Measurements from ENCODE around the gene C2CD4A. TPM values are rescaled to one million over a fixed set of nuclear protein-coding genes. Genes with fewer than 3 reads are reported as not detected.

Gene C2CD4A
- total and polyA plus RNA-seq, 5 donors = 0.02 TPM; not detected in 4

- H3K27me3 ChIP-seq (ENCODE audit: control insufficient read depth, insufficient read depth) = no peaks in the 10 kb centered on the region
- intact Hi-C loops (cut with DNase I) = no loop called here
- no peak overlapping the region for H3K27ac ChIP-seq (ENCODE audit: low read length)
Observed at GRCh38 chr15:62050115-62050514, 16.7 kb upstream of the C2CD4A start.

GRCh38 chr15:62051166-62051565, 15.6 kb upstream of the C2CD4A start:
- H3K4me1 ChIP-seq (ENCODE audit: control insufficient read depth, insufficient read depth, low read length) = peaks cover 5% of the 10 kb centered on the region
- no peaks in the 10 kb centered on the region for H3K9me3 ChIP-seq (ENCODE audit: control insufficient read depth, low read length)
- H3K27me3 ChIP-seq (ENCODE audit: control insufficient read depth, insufficient read depth) = no peaks in the 10 kb centered on the region
- DNase-seq (no peak), ATAC-seq (no peak)
- no peak overlapping the region for H3K27ac ChIP-seq (ENCODE audit: low read length)
- H3K4me3 ChIP-seq (ENCODE audit: low read length) = no peak overlapping the region
- 96% methylated on average over 4 of the region's 4 CpGs for WGBS
- intact Hi-C loops (cut with DNase I) = no loop called here

More at GRCh38 chr15:62050115-62050514, 16.7 kb upstream of the C2CD4A start:
- no peaks in the 10 kb centered on the region for H3K9me3 ChIP-seq (ENCODE audit: control insufficient read depth, low read length)
- DNase-seq = no peak
- peaks cover 5% of the 10 kb centered on the region for H3K4me1 ChIP-seq (ENCODE audit: control insufficient read depth, insufficient read depth, low read length)
- H3K4me3 ChIP-seq (ENCODE audit: low read length) = no peak overlapping the region
- ATAC-seq = no peak
- WGBS = 51% methylated on average over 1 of the region's 1 CpG

- DNase-seq (no peak), ATAC-seq (no peak)
- H3K4me3 ChIP-seq (ENCODE audit: low read length) = no peak overlapping the region
- WGBS = 100% methylated on average over 1 of the region's 1 CpG
- H3K4me1 ChIP-seq (ENCODE audit: control insufficient read depth, insufficient read depth, low read length) = peaks cover 5% of the 10 kb centered on the region
- H3K27ac ChIP-seq (ENCODE audit: low read length) = no peak overlapping the region
- no peaks in the 10 kb centered on the region for H3K27me3 ChIP-seq (ENCODE audit: control insufficient read depth, insufficient read depth)
- intact Hi-C loops (cut with DNase I) = no loop called here
- no peaks in the 10 kb centered on the region for H3K9me3 ChIP-seq (ENCODE audit: control insufficient read depth, low read length)
Observed at GRCh38 chr15:62052713-62053112, 14.1 kb upstream of the C2CD4A start.

GRCh38 chr15:62053439-62054085, 13.2 kb upstream of the C2CD4A start:
- DNase-seq (no peak), ATAC-seq (no peak)
- Histone ChIP-seq H3K4me3 (ENCODE audit: low read length) (no peak overlapping the region), H3K9me3 (ENCODE audit: control insufficient read depth, low read length) (no peaks in the 10 kb centered on the region), H3K27me3 (ENCODE audit: control insufficient read depth, insufficient read depth) (no peaks in the 10 kb centered on the region), H3K27ac (ENCODE audit: low read length) (no peak overlapping the region), H3K4me1 (ENCODE audit: control insufficient read depth, insufficient read depth, low read length) (peaks cover 5% of the 10 kb centered on the region)
- intact Hi-C loops (cut with DNase I) = no loop called here
- 61% methylated on average over 5 of the region's 5 CpGs for WGBS

GRCh38 chr15:62054979-62055378, 11.8 kb upstream of the C2CD4A start:
- Histone ChIP-seq H3K4me1 (ENCODE audit: control insufficient read depth, insufficient read depth, low read length) (peaks cover 5% of the 10 kb centered on the region), H3K9me3 (ENCODE audit: control insufficient read depth, low read length) (no peaks in the 10 kb centered on the region), H3K27ac (ENCODE audit: low read length) (no peak overlapping the region), H3K27me3 (ENCODE audit: control insufficient read depth, insufficient read depth) (no peaks in the 10 kb centered on the region), H3K4me3 (ENCODE audit: low read length) (no peak overlapping the region)
- WGBS = 96% methylated on average over 5 of the region's 5 CpGs
- ATAC-seq (no peak), DNase-seq (no peak)
- intact Hi-C loops (cut with DNase I) = no loop called here

GRCh38 chr15:62057341-62057980, 9.3 kb upstream of the C2CD4A start:
- Histone ChIP-seq H3K9me3 (ENCODE audit: control insufficient read depth, low read length) (no peaks in the 10 kb centered on the region), H3K27ac (ENCODE audit: low read length) (no peak overlapping the region), H3K4me1 (ENCODE audit: control insufficient read depth, insufficient read depth, low read length) (peaks cover 5% of the 10 kb centered on the region), H3K27me3 (ENCODE audit: control insufficient read depth, insufficient read depth) (no peaks in the 10 kb centered on the region), H3K4me3 (ENCODE audit: low read length) (no peak overlapping the region)
- intact Hi-C loops (cut with DNase I) = no loop called here
- DNase-seq (no peak), ATAC-seq (no peak)
- WGBS = 82% methylated on average over 4 of the region's 4 CpGs

- no peak for ATAC-seq
- Histone ChIP-seq H3K27me3 (ENCODE audit: control insufficient read depth, insufficient read depth) (no peaks in the 10 kb centered on the region), H3K4me3 (ENCODE audit: low read length) (no peak overlapping the region), H3K27ac (ENCODE audit: low read length) (no peak overlapping the region), H3K4me1 (ENCODE audit: control insufficient read depth, insufficient read depth, low read length) (peaks cover 3% of the 10 kb centered on the region), H3K9me3 (ENCODE audit: control insufficient read depth, low read length) (no peaks in the 10 kb centered on the region)
- intact Hi-C loops (cut with DNase I) = no loop called here
- no peak for DNase-seq
- 89% methylated on average over 5 of the region's 5 CpGs for WGBS
Observed at GRCh38 chr15:62058327-62059028, 8.3 kb upstream of the C2CD4A start.

GRCh38 chr15:62059108-62059815, 7.5 kb upstream of the C2CD4A start:
- no peaks in the 10 kb centered on the region for H3K9me3 ChIP-seq (ENCODE audit: control insufficient read depth, low read length)
- H3K4me3 ChIP-seq (ENCODE audit: low read length) = peak overlapping the region; percentile 58
- no peak for DNase-seq
- no peaks in the 10 kb centered on the region for H3K4me1 ChIP-seq (ENCODE audit: control insufficient read depth, insufficient read depth, low read length)
- 6% methylated on average over 13 of the region's 13 CpGs for WGBS
- no peaks in the 10 kb centered on the region for H3K27me3 ChIP-seq (ENCODE audit: control insufficient read depth, insufficient read depth)
- no peak overlapping the region for H3K27ac ChIP-seq (ENCODE audit: low read length)
- ATAC-seq = no peak
- intact Hi-C loops (cut with DNase I) = no loop called here

- intact Hi-C loops (cut with DNase I) = no loop called here
- H3K9me3 ChIP-seq (ENCODE audit: control insufficient read depth, low read length) = no peaks in the 10 kb centered on the region
- under 1% methylated on average over 19 of the region's 19 CpGs for WGBS
- peak overlapping the region; percentile 58 for H3K4me3 ChIP-seq (ENCODE audit: low read length)
- H3K27ac ChIP-seq (ENCODE audit: low read length) = peak overlapping the region; percentile 68
- no peaks in the 10 kb centered on the region for H3K4me1 ChIP-seq (ENCODE audit: control insufficient read depth, insufficient read depth, low read length)
- DNase-seq (peak; percentile 39 to 81 (median 76)), ATAC-seq (peak; percentile 76)
- no peaks in the 10 kb centered on the region for H3K27me3 ChIP-seq (ENCODE audit: control insufficient read depth, insufficient read depth)
Observed at GRCh38 chr15:62059816-62060112, 7.0 kb upstream of the C2CD4A start.

GRCh38 chr15:62060113-62060895, 6.5 kb upstream of the C2CD4A start, which contains the start of gene VPS13C:
TSS of gene VPS13C (minus strand) at chr15:62060447. CDS start at chr15:62060374, 73 bp downstream.
- peak within 1 kb of the TSS; percentile 75 for H3K27ac ChIP-seq (ENCODE audit: low read length)
- WGBS = under 1% methylated on average over 73 of the region's 73 CpGs
- no peaks in the 10 kb centered on the region for H3K4me1 ChIP-seq (ENCODE audit: control insufficient read depth, insufficient read depth, low read length)
- ATAC-seq (peak; percentile 100), DNase-seq (peak; percentile 93 to 97 (median 97))
- no peaks in the 10 kb centered on the region for H3K27me3 ChIP-seq (ENCODE audit: control insufficient read depth, insufficient read depth)
- intact Hi-C loops (cut with DNase I) = no loop called here
- H3K9me3 ChIP-seq (ENCODE audit: control insufficient read depth, low read length) = no peaks in the 10 kb centered on the region
- peak within 1 kb of the TSS; percentile 58 for H3K4me3 ChIP-seq (ENCODE audit: low read length)
